NB4 (cell line): ENCODE data around the gene SOX2.

Source experiments
- DNase-seq: peaks from one replicate; pipeline ENCODE4 v3.0.0; 2010; ENCODE audit warnings: low read depth
- H3K4me3 ChIP-seq: one replicate; pipeline ENCODE4 v1.5.1; 2011; ENCODE audit warnings: mild to moderate bottlenecking, low read depth, low read length, moderate library complexity
- MYC ChIP-seq: IDR thresholded peaks from 2 replicates; pipeline ENCODE4 v1.6.1; 2011; ENCODE audit warnings: low read depth, low read length
- POLR2A ChIP-seq: IDR thresholded peaks from 2 replicates; pipeline ENCODE4 v1.6.1; 2011; ENCODE audit warnings: mild to moderate bottlenecking; ENCODE audit not compliant: insufficient read length; ENCODE audit errors: extremely low read depth
- TF ChIP-seq, protein P1 (sequence below): IDR thresholded peaks from one replicate; pipeline ENCODE4 v1.5.1; 2012; ENCODE audit warnings: low read depth, low read length
- TF ChIP-seq, protein P2 (sequence below): IDR thresholded peaks from 2 replicates; pipeline ENCODE4 v1.6.1; 2011; ENCODE audit warnings: low read depth, low read length

The SOX2 gene

DNA sequence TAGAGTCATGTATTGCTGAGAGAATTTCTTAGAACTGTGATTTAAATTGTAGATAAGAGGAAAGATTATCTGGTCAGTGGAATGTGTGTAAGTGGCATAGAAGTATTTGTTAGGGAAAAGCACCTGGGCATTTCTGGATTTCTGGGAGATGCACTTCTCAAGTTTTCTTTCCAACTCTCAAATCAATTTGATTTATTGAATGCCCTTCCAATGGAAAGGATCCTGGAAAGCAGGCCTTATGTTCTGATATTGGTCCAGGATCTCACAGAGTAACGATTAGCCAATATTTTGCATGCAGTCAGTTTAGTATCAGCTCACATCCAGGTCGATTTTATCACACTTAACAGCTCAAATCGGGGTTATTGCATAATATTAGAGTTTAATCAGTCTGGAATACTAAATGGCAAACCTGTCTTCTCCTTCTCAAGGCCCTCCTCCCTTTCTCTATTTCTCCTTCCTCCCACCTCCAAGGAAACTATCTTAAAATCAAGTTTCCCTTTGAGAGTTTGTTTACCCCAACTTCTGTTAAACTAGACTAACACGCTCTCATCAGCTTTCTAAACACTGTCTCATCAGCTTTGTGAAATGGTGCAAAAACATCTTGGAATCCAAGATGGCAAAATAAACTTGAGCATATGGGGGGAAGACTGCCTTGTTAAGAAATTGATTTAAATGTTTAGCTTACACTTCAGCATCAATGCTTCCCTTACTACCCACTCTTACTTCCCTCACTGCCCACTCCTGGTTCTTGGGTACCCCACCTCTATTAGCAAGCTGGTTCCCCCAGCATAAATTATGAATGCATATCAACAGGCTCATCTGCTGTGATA, 9.5 kb downstream of the SOX2 start:
- DNase-seq: no peak
- TF ChIP-seq, protein P1, sequence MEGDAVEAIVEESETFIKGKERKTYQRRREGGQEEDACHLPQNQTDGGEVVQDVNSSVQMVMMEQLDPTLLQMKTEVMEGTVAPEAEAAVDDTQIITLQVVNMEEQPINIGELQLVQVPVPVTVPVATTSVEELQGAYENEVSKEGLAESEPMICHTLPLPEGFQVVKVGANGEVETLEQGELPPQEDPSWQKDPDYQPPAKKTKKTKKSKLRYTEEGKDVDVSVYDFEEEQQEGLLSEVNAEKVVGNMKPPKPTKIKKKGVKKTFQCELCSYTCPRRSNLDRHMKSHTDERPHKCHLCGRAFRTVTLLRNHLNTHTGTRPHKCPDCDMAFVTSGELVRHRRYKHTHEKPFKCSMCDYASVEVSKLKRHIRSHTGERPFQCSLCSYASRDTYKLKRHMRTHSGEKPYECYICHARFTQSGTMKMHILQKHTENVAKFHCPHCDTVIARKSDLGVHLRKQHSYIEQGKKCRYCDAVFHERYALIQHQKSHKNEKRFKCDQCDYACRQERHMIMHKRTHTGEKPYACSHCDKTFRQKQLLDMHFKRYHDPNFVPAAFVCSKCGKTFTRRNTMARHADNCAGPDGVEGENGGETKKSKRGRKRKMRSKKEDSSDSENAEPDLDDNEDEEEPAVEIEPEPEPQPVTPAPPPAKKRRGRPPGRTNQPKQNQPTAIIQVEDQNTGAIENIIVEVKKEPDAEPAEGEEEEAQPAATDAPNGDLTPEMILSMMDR: no peak
- TF ChIP-seq, protein P2, sequence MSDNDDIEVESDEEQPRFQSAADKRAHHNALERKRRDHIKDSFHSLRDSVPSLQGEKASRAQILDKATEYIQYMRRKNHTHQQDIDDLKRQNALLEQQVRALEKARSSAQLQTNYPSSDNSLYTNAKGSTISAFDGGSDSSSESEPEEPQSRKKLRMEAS: no peak
- TF ChIP-seq POLR2A (no peak), MYC (no peak)
- no peak overlapping the region for H3K4me3 ChIP-seq

DNA sequence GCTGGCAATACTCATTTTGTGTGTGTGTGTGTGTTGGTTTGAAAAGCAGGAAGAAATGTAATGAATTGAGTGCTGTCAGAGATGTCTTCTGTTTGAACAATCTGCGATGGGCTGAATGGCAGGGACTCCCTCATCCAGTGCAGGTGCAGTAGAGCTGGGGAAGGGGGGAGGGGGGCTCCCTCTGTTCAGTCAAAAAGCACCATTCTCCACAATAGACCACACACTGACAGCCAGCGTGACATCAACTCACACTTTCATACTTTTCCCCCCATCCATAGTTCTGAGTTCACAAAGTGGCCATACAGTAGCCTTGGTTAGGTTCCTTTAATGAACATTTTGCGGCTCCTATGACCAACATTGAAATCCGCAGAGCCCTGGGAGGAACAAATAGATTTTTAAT, 10.4 kb downstream of the SOX2 start:
- H3K4me3 ChIP-seq: no peak overlapping the region
- DNase-seq: no peak
- no peak for TF ChIP-seq MYC
- TF ChIP-seq, protein P1: no peak
- TF ChIP-seq, protein P2: no peak
- no peak for TF ChIP-seq POLR2A

GRCh38 chr3:181722766-181723425, 11.2 kb downstream of the SOX2 start:
- no peak for DNase-seq
- no peak overlapping the region for H3K4me3 ChIP-seq

GRCh38 chr3:181723625-181724191, 12.0 kb downstream of the SOX2 start:
- no peak overlapping the region for H3K4me3 ChIP-seq
- no peak for DNase-seq
- TF ChIP-seq, protein P1: no peak
- TF ChIP-seq MYC (no peak), POLR2A (no peak)
- TF ChIP-seq, protein P2: no peak

More at GRCh38 chr3:181722766-181723425, 11.2 kb downstream of the SOX2 start:
- TF ChIP-seq POLR2A: no peak
- TF ChIP-seq, protein P2: no peak
- TF ChIP-seq, protein P1: no peak
- no peak for TF ChIP-seq MYC

DNA sequence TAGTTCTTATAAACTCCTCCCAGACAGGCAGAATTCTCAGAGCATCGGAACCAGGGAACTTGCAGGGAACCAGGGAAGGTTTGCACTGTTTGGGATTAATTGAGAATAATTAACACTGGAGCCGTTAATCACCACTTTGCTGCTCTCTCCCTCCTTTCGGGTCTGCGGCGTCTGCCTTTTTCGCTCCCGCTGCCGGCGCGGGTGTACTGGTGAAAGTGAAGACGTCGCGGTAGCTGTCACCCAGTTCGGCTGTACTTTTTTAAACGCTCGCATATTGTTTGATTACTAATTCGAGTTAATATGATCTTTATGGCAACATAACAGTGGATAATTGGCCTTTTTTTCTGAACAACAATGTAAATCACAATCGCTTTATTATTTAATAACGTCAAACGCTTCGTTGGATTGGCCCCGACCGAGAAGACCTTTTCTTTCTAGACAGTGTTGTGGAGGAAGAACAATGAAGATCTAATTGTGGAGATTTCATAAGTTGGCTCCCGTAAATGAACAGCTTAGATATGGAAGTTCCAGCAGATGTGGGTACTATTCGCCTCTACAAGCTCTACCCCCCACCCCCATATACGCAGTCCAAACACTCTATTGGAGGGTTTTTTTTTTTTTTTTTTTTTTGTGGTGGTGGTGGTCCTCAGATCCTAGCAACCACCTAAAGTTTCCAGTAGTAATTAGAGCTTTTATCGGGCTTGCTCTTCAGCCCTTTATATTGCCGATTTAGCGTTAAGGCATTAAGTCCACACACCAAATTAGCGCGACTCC, 12.7 kb downstream of the SOX2 start:
- no peak overlapping the region for H3K4me3 ChIP-seq
- TF ChIP-seq MYC: no peak
- TF ChIP-seq POLR2A: no peak
- TF ChIP-seq, protein P1: no peak
- TF ChIP-seq, protein P2: no peak
- DNase-seq: no peak
